RPMI7951 (cell line): ENCODE measurements around the gene TLE2. TPM values are rescaled to one million over a fixed set of nuclear protein-coding genes. Genes with fewer than 3 reads are reported as not detected.
"Not testable (repeated sequence)": the region's sequence is repeated elsewhere in the genome, so short reads cannot be mapped to it uniquely, and the experiment has no call there.

Source experiments
- DNase-seq: peaks from one replicate; pipeline ENCODE4 v3.0.0-alpha.2; 2012; ENCODE audit warnings: low read depth
- total RNA-seq: library from RNA; depleted of rRNA; stranded (reverse); fragments of >200 nt; shearing (Covaris generic); gene quantifications from 2 replicates; pipeline ENCODE4 v1.2.3, GENCODE V29; 2014

The TLE2 gene
- total RNA-seq, 1 experiment from 2014 or later: not detected

DNA sequence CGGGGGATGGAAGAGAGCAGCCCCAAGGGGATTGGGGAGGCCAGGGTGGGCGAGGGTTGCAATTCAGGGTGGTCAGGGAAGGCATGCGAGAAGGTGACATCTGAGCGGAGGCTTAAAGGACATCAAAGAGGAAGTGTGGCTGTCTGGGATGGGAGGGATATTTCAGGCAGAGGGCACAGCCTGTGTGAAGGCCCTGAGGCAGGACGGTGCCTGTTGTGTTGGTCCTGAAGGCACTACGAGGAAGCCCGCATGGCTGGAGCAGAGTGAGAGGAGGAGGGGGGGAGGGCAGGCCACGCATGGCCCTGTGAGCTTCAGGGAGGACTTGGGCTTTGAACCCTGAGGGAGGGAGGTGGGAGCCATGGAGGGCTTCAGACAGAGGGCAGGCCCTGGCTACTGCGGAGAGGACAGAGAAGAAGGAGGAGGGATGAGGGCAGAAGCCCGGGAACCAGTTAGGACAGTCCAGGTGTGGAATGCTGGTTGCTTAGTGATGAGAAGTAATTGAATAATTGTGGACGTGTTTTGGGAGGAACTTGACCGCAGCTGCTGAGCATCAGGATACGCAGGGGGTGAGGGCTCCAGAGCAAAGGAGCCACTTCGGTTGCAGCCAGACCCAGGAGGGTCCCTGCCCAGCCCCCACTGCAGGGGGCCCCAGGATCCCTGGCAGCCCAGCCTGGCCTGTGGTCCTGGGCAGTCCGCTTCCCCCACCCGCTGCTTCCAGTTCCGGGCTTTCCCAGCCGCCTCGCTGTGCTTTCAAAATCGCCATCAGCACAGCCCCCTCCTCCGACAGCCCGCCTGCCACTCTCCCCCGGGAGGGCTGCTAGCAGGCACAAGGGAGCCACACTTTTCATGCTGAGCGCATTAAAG lies 45.5 kb downstream of the TLE2 start:
- peak; percentile 53 for DNase-seq

DNA sequence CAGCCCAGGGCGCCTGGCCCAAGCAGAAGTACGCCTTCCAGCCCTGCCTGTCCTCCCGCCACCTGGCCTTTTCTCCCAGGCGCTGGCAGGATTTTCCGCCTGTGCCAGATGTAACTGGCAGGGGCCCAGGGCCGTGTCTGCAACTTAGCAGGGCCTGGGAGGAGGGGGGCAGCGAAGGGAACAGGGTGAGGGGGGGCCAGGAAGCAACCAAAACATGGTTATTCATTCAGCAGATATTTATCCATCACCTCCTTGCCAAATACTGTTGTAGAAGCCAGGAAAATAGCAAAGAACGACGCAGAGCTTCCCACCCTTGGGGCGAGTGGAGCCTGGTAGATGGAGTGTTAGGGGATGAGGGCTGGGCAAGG lies 46.1 kb downstream of the TLE2 start:
- peak; percentile 63 for DNase-seq

DNA sequence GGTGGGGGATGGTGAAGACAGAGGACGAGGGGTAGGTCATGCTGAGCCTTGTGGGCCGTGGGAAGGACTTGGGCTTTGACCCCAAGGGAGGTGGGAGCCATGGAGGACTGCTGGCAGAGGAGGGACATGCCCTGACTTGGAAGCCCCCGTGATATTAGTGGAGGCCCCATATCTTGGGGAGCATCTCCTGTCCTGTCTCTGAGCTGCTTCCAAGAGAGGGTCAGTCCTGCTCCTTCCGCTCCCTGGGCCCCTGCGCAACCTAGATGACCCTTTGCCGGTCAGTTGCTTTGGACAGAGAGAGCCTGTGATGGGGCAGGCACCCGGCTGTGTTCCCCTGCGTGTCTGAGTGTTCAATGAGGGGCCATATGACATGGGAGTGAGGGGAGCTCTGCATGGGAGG lies 46.5 kb downstream of the TLE2 start:
- no peak for DNase-seq

DNA sequence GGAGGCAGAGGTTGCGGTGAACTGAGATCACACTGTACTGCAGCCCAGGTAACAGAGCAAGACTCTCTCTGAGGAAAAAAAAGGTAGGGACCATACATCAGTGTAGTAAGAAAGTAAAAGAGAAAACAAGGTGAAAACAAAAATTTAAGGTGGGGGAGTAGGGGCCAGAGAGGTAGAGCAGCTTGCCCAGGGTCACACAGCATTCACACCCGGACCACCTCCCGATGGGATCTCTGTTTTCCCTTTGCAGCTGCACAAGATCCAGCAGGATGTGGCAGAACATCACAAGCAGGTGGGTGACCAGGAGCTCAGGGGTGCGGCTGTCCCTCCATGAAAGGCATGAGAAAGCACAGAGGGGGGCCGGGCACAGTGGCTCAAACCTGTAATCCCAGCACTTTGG lies 47.2 kb downstream of the TLE2 start:
- DNase-seq: no peak

DNA sequence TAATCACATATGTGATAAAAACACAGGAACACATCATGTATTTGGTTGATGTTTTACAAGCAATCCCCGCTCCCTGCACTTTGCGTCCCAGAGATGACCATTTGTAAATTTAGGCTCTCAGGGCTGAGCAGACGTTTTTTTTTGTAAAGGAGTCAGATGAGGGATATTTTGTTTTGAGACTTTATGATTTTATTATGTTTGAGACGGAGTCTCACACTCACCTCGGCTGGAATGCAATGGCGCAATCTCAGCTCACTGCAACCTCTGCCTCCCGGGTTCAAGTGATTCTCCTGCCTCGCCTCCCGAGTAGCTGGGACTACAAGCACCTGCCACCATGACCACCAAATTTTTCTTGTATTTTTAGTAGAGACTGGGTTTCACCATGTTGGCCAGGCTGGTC lies 50.3 kb downstream of the TLE2 start:
- no peak for DNase-seq

DNA sequence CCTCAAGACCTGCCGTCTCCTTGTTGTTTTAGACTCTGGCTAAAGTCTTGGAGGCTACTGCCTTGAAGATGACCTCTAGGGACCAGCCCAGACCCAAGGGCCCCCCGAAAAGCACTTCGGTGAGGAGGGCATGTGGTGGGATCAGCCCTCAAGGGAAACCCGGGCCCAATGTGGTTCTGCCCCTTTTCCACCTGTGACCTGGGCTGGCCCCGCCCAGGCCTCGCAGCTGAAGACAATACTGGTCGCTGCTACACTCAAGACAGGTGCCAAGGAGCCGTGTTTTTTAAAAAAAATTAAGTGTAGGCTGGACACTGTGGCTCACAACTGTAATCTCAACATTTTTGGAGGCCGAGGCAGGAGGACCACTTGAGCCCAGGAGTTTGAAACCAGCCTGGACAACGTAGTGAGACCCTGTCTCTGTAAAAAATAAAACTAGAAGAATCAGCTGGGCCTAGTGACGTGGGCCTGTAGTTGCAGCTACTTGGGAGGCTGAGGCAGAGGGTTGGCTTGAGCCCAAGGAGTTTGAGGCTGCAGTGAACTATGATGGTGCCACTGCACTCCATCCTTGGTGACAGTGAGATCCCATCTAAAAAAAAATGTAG lies 50.8 kb downstream of the TLE2 start:
- DNase-seq: no peak

DNA sequence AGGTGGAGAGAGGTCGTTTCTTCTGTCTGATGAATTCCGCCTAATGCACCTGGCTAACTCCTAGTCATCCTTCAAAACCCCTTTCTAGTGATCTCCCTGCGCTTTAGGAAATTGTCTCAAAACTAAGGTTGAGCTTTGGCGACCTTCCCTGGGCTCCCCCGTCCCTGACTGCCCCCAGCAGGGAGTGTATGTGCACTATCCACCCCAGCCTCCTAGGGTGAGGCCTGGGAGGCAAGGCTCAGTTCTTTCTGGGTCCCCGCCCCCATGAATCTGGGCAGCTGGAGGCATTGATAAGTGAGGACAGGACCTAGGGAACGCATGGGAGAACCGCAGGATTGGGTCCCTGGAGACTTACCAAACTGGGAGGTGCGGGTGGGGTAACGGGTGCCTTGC lies 51.3 kb downstream of the TLE2 start:
- DNase-seq: no peak

DNA sequence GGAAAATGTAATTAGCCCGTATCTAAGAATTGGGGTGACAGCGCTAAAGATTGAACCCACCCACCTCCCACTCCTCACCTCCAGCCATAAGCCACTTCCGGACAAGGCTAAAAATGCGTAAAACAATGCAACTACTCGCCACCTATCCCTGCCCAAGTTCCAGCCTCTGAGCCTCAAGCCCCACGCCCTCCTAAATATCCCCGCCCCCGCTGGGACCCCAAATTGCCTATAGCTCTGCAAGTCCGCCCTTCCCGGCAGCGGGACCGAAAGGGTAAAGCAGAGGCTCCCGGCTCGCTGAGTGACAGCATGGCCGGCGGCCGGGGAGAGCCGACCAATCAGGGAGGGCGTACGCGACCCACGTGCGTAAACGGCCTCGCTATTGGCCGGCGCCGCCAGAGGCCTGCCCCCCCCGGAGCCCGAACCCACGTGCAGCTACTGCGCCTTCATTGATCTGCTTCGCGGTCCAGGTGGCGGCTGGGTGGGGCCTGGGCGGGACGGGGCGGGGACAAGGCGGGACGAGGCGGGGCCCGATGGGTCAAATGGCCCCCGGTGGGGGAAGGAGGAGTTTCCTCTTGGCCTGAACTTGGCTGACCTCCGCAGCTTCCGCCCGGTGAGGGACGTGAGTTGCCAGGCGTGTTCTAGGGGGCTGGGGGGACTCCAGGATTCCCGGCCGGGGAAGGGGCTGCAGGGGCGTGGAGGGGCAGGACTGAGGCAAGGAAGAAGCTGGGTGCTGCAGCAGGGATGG lies 51.9 kb downstream of the TLE2 start, which contains the start of gene TLE6:
TLE6 (plus strand) TSS at position 564 of the 745 bp plus-strand sequence. CDS start 670 bp downstream, outside the sequence.
- DNase-seq: peak; percentile 94

DNA sequence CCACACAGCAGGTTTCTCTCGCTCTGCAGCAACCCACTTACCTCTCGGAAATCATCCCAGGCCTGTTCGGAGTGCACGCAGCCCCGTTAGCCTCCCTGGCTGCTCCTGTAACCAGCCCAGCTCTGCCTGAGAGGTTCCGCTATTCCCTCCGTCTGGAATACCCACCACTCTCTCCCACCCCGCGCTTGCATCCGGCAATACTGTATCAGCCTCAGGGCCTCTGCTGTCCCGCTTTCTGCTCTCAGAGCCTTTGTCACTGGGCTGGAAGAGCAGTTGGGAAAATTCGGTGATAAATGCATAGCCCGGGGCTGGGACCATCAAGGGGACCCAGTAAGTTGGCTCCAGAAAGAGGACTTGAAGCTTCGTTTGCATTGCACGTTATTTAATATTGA lies 52.5 kb downstream of the TLE2 start:
- no peak for DNase-seq

DNA sequence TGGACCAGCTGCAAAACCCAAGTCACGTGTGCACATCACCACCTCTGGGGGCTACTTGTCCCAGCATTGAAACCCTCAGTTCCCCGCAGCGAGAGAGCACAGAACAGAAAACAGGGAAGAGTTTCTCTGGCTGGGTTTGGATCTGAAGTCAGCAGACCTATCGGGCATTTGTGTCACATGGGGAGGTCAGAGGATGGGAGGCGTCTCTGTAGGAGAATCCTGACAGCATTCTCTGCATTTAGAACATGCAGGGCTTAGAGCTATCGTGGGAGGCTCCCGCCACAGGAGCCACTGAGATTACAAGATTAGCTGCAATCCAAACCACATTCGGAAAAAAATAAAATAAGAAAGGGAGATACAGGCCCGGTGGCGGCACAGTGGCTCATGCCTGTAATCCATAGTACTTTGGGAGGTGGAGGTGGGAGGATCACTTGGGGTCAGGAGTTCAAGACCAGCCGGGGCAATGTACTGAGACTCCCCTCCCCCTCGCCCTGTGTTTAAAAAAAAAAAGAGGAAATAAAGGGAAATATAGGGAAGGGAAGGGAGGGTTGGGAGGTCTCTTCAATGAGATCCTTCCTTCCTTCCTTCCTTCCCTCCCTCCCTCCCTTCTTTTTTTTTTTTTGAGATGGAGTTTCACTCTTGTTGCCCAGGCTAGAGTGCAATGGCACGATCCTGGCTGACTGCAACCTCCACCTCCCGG lies 54.6 kb downstream of the TLE2 start:
- peak; percentile 66 for DNase-seq

DNA sequence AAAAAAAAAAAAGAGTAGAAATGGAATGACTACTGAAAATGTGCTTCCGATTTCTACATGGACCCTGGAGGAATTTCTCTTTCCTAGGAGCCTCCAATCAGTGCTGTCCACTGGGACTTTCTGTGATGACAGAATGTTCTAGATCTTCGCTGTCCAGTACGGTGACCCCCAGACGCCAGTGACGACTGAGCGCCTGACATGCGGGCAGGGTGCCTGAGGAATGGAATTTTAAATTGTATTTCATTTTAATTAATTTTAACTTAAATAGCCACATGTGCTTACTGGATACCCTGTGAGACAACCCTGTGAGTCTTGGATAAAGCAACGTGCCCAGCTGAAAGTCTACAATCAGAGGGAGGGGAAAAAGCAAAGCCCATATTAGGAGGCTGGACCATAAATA lies 55.9 kb downstream of the TLE2 start:
- DNase-seq: no peak

DNA sequence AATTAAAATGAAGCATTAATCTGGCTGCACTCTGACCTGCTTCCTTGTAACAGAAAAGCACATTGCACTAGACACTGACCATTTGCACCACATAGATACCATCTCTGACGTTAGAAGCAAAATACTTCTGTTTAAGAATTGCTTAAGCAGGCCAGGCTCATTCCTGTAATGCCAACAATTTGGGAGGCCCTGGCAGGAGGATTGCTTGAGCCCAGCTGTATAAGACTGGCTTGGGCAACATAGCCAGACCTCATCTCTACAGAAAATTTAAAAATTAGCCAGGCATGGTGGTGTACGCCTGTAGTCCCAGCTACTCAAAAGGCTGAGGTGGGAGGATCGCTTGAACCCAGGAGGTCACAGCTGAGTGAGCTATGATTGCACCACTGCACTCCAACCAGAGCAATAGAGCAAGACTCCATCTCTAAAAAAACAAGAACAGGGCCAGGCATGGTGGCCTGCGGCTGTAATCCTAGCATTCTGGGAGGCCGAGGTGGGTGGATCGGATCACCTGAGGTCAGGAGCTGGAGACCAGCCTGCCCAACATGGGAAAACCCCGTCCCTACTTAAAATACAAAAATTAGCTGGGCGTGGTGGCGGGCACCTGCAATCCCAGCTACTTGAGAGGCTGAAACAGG lies 58.8 kb downstream of the TLE2 start:
- DNase-seq: no peak

DNA sequence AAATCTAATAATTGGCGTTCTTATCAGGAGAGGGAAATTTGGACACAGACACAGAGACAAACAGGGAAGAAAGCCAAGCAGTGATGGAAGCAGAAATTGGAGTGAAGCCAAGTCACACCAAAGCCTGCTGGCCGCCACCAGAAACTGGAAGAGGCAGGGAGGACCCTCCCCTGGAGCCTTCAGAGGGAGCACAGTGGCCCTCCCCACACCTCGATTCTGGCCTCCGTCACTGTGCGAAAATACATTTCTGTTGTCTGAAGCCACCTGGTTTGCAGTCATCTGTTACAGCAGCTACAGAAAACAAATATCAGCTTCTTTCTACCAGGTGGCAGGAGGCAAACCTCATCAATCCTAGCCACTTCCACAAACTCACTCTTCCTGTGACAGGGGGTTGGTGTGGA lies 60.0 kb downstream of the TLE2 start:
- DNase-seq: no peak

DNA sequence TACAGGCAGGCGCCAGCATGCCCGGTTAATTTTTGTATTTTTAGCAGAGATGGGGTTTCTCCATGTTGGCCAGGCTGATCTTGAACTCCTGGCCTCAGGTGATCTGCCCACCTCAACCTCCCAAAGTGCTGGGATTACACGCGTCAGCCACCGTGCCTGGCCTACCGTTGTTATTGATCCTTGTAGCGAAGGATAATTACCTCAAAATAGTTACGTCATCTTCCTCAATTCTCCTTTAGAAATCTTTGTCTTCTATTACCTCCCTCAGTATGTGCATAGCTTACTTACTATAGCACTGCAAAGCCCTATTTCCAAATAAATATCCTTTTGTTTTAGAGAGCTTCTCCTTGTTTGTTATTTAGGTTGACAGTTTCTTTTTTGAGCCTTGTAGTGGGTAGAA lies 61.1 kb downstream of the TLE2 start:
- DNase-seq: no peak

DNA sequence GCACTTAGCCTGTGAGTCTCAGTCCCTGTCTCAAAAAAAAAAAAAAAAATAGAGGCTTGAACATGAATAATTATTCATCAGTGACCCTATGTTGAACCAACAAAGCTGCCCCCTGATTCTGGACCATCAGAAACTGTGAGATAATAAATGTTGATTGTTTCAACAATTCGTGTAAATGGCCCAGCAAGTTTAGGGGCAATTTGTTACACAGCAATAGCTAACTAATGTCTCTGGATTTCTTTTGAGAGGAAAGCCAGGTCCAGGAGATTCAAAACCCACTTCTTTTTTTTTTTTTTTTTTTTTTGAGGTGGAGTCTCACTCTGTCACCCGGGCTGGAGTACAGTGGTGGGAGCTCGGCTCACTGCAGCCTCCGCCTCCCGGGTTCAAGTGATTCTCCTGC lies 64.2 kb downstream of the TLE2 start:
- no peak for DNase-seq

DNA sequence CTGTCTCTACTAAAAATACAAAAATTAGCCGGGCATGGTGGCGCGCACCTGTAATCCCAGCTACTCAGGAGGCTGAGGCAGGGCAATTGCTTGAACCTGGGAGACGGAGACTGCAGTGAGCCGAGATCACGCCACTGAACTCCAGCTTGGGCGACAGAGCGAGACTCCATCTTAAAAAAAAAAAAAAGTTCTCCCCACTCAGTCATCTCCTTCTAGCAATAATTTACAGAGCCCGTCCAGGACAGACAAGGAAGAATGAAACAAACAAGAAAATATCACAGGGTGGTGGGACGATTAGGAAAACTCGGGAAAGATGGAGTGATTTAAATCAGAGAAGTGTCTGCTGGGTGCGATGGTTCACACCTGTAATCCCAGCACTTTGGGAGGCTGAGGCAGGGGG lies 65.4 kb downstream of the TLE2 start:
- not testable (repeated sequence) for DNase-seq

DNA sequence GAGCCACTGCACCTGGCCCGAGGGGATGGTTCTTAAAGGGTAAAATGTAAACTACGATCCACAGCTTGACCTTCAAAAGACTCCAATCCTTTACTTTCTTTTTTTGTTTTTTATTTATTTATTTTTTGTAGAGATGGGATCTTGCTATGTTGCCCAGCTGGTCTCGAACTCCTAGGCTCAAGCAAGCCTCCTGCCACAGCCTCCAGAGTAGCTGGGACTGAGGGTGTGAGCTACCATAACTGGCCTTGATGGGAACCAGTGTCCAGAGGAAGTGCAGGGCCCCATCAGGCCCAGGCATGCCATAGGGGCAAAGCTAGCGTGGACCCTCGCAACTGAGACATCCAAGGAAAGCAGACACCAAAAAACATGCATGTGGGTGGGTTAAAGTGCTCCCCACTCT lies 66.0 kb downstream of the TLE2 start:
- DNase-seq: no peak

DNA sequence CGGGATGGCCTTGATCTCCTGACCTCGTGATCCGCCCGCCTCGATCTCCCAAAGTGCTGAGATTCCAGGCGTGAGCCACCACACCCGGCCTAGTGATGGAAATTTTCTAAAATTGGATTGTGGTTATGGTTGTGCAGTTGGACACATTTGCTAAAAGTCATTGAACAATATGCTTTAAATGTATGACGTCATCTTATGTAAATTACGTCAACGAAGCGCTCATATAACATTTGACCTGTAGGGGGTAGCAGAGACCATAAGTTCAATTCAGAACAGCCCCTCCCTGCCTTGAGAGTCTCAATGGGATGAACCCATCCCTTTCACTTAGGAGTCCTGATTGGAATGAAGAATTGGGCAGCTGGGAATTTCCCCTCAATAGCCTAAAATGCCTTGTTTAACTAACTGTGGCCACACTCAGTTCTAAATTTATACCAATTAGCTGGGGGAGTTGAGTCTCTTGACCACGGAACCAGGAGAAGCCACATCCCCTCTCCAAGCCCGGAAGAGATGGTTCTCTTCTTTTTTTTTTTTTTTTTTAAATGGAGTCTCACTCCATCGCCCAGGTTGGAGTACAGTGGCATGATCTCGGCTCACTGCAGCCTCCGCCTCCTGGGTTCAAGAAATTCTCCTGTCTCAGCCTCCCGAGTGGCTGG lies 66.9 kb downstream of the TLE2 start:
- peak; percentile 65 for DNase-seq

DNA sequence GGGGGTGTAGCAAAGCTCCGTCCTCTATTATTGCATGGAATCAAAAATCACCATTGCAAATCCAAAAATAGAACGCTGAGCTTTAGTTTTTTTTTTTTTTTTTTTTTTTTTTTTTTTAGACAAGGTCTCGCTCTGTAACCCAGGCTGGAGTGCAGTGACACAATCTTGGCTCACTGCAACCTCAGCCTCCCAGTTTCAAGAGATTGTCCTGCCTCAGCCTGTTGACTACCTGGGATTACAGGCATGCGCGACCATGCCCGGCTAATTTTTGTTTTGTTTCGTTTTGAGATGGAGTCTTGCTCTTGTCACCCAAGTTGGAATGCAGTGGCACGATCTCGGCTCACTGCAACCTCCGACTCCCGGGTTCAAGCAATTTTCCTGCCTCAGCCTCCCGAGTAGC lies 69.0 kb downstream of the TLE2 start:
- DNase-seq: no peak

DNA sequence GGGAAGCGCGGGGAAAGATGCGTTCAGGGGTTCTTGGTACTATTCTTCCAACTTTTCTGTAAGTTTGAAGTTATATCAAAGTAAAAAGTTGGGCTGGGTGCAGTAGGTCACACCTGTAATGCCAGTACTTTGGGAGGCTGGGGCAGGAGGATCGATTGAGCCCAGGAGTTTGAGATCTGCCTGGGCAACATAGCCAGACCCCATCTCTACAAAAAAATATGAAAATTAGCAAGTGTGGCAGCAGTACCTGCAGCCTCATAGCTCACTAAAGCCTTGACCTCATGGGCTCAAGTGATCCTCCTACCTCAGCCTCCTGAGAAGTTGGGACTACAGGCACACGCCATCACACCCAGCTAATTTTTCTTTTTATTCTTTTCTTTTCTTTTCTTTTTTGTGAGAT lies 71.9 kb downstream of the TLE2 start:
- no peak for DNase-seq

DNA sequence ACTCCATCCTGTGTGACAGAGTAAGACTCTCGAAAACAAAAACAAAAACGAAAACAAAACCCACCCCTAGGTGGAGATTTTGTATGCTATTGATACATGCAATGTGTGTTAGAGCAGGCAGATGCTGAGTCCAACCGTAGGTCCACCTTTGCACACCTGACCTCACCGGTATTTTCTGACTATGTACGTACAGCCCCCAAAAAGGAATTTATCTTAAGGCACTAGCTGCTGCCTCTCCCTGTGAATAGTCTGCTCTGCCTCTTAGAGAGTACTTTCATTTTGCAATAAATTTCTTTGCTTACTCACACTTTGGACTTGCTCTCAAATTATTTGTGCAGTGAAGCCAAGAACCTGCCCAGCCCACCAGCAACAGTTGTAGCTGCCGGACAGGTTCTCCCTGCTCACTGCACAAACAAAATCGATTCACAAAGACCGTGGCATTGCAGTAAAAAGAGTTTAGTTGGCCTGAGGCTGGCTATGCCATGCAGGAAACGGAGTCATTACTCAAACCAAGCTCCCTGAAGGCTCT lies 76.1 kb downstream of the TLE2 start:
- no peak for DNase-seq
